IMR-90 (cell line): ENCODE results near the gene MYO7B. TPM values are rescaled to one million over a fixed set of nuclear protein-coding genes. Genes with fewer than 3 reads are reported as not detected.

ENCODE experiments used
- ATAC-seq: fragments of 200-7000 bp; cut with Tn5 transposase; 2 replicates; pipeline ENCODE4 v1.9.1; 2020; ENCODE audit warnings: low read depth, mild to moderate bottlenecking, moderate library complexity
- BruUV-seq: library from RNA; stranded (reverse); fragments of 400-500 nt; replicated peaks from 2 replicates; lab custom pipeline; 2021; lab: Mats Ljungman, UMichigan
- CTCF ChIA-PET: fragments of 300-600 bp; formaldehyde crosslinking; extraction: SDS; loops from one replicate; lab custom pipeline; 2021; ENCODE audit warnings: antibody characterized with exemption; lab: Yijun Ruan, JAX
- POLR2A ChIA-PET: fragments of 300-600 bp; sonication (Branson Sonifier 250); formaldehyde crosslinking; loops from one replicate; lab custom pipeline; 2022; ENCODE audit warnings: antibody characterized with exemption; ENCODE audit not compliant: unreplicated experiment; lab: Charles Lee
- DNase-seq: peaks from one replicate; pipeline ENCODE4 v3.0.0; 2013
- H2AFZ ChIP-seq: replicated peaks from 2 replicates; pipeline ENCODE3; 2013; ENCODE audit warnings: low read length, mild to moderate bottlenecking; ENCODE audit not compliant: poor library complexity
- H2AK5ac ChIP-seq: 2 replicates; pipeline ENCODE4 v1.6.1; 2013; ENCODE audit warnings: low read depth, low read length, inconsistent platforms
- H2AK9ac ChIP-seq: replicated peaks from 2 replicates; pipeline ENCODE3; 2013; ENCODE audit warnings: mild to moderate bottlenecking, low read depth, low read length, moderate library complexity; ENCODE audit not compliant: poor library complexity
- H2BK120ac ChIP-seq: 2 replicates; pipeline ENCODE4 v1.6.1; 2013; ENCODE audit warnings: low read depth, low read length, inconsistent platforms
- H2BK15ac ChIP-seq: 3 replicates; pipeline ENCODE4 v1.6.1; 2013; ENCODE audit warnings: low read depth, low read length, inconsistent platforms
- H2BK20ac ChIP-seq: 2 replicates; pipeline ENCODE4 v1.6.1; 2013; ENCODE audit warnings: low read depth, mild to moderate bottlenecking, inconsistent platforms, low read length, moderate library complexity
- H2BK5ac ChIP-seq: 2 replicates; pipeline ENCODE4 v1.6.1; 2013; ENCODE audit warnings: mild to moderate bottlenecking, low read depth, low read length, inconsistent platforms; ENCODE audit not compliant: poor library complexity, severe bottlenecking
- H3K14ac ChIP-seq: replicated peaks from 2 replicates; pipeline ENCODE4 v1.6.1; 2013; ENCODE audit warnings: low read depth, low read length, inconsistent platforms
- H3K18ac ChIP-seq: 2 replicates; pipeline ENCODE4 v1.6.1; 2013; ENCODE audit warnings: low read depth, low read length, control low read depth
- H3K23ac ChIP-seq: 2 replicates; pipeline ENCODE4 v1.6.1; 2013; ENCODE audit warnings: low read depth, low read length, inconsistent platforms
- H3K27ac ChIP-seq: 2 replicates; pipeline ENCODE4 v1.5.1; 2013; ENCODE audit warnings: mild to moderate bottlenecking, control low read depth, low read length; ENCODE audit not compliant: insufficient read depth
- H3K27me3 ChIP-seq: 2 replicates; pipeline ENCODE4 v1.6.1; 2013; ENCODE audit warnings: low read length; ENCODE audit not compliant: control insufficient read depth, insufficient read depth
- H3K36me3 ChIP-seq: 2 replicates; pipeline ENCODE4 v1.6.1; 2013; ENCODE audit warnings: low read length, mixed read lengths; ENCODE audit not compliant: control insufficient read depth, insufficient read depth
- H3K4ac ChIP-seq: 2 replicates; pipeline ENCODE4 v1.6.1; 2013; ENCODE audit warnings: low read depth, low read length, inconsistent platforms
- H3K4me1 ChIP-seq: 2 replicates; pipeline ENCODE4 v1.6.1; 2013; ENCODE audit warnings: low read length, mixed read lengths; ENCODE audit not compliant: control insufficient read depth, insufficient read depth
- H3K4me2 ChIP-seq: 2 replicates; pipeline ENCODE4 v1.6.1; 2013; ENCODE audit warnings: low read depth, mild to moderate bottlenecking, control low read depth, low read length, moderate library complexity
- H3K4me3 ChIP-seq: 2 replicates; pipeline ENCODE4 v1.5.1; 2013; ENCODE audit warnings: low read depth, mild to moderate bottlenecking, control low read depth, low read length, moderate library complexity; ENCODE audit not compliant: insufficient read depth
- H3K56ac ChIP-seq: 2 replicates; pipeline ENCODE4 v1.6.1; 2013; ENCODE audit warnings: low read length, inconsistent platforms; ENCODE audit not compliant: insufficient read depth; ENCODE audit errors: extremely low read depth
- H3K79me1 ChIP-seq, 2 experiments: 2 replicates each; pipeline ENCODE4 v1.6.1; 2013; ENCODE audit warnings: low read length in 2 of 2, inconsistent platforms in 1 of 2, low read depth in 1 of 2
- H3K9ac ChIP-seq: 2 replicates; pipeline ENCODE4 v1.6.1; 2013; ENCODE audit warnings: low read depth, low read length, control low read depth
- H3K9me1 ChIP-seq: 2 replicates; pipeline ENCODE4 v1.6.1; 2013; ENCODE audit warnings: low read length, inconsistent platforms; ENCODE audit not compliant: insufficient read depth
- H3K9me3 ChIP-seq: 2 replicates; pipeline ENCODE4 v1.6.1; 2013; ENCODE audit warnings: low read length; ENCODE audit not compliant: control insufficient read depth, insufficient read depth
- H4K20me1 ChIP-seq: 2 replicates; pipeline ENCODE4 v1.6.1; 2013; ENCODE audit warnings: low read length, inconsistent platforms; ENCODE audit not compliant: insufficient read depth
- H4K5ac ChIP-seq: 2 replicates; pipeline ENCODE4 v1.6.1; 2013; ENCODE audit warnings: mild to moderate bottlenecking, low read depth, low read length, control low read depth
- H4K8ac ChIP-seq, 2 experiments: 2 replicates each; pipeline ENCODE4 v1.6.1; 2013; ENCODE audit warnings: low read depth in 2 of 2, low read length in 2 of 2, control low read depth in 1 of 2, inconsistent platforms in 1 of 2
- H4K91ac ChIP-seq: 2 replicates; pipeline ENCODE4 v1.6.1; 2013; ENCODE audit warnings: low read depth, low read length, inconsistent platforms; ENCODE audit not compliant: insufficient read depth
- BHLHE40 ChIP-seq: fragments of 150-350 bp; IDR thresholded peaks from 2 replicates; pipeline ENCODE4 v1.6.1; 2016; ENCODE audit warnings: mild to moderate bottlenecking, low read depth, low read length
- CEBPB ChIP-seq: IDR thresholded peaks from 2 replicates; pipeline ENCODE4 v1.6.1; 2012; ENCODE audit warnings: low read depth, low read length, improper control_type of control experiment
- CHD1 ChIP-seq: IDR thresholded peaks from 2 replicates; pipeline ENCODE4 v1.6.1; 2012; ENCODE audit warnings: low read depth, low read length, improper control_type of control experiment
- ELK1 ChIP-seq: fragments of 150-350 bp; IDR thresholded peaks from 2 replicates; pipeline ENCODE4 v1.6.1; 2016; ENCODE audit warnings: low read depth, mild to moderate bottlenecking, low read length, moderate library complexity, borderline replicate concordance
- FOS ChIP-seq: fragments of 150-350 bp; IDR thresholded peaks from 2 replicates; pipeline ENCODE4 v1.6.1; 2016; ENCODE audit warnings: low read depth, low read length
- MAFK ChIP-seq: IDR thresholded peaks from 2 replicates; pipeline ENCODE4 v1.6.1; 2012; ENCODE audit warnings: low read depth, low read length, improper control_type of control experiment
- MAZ ChIP-seq: IDR thresholded peaks from 2 replicates; pipeline ENCODE4 v1.6.1; 2012; ENCODE audit warnings: low read depth, mild to moderate bottlenecking, low read length, improper control_type of control experiment, moderate library complexity, borderline replicate concordance
- MXI1 ChIP-seq: IDR thresholded peaks from 2 replicates; pipeline ENCODE4 v1.6.1; 2012; ENCODE audit warnings: low read depth, mild to moderate bottlenecking, low read length, moderate library complexity, borderline replicate concordance
- NFE2L2 ChIP-seq: fragments of 150-350 bp; IDR thresholded peaks from 2 replicates; pipeline ENCODE4 v1.6.1; 2016; ENCODE audit warnings: low read depth, mild to moderate bottlenecking, low read length
- POLR2A ChIP-seq: IDR thresholded peaks from 2 replicates; pipeline ENCODE4 v1.6.1; 2012; ENCODE audit warnings: mild to moderate bottlenecking, low read depth, low read length
- RAD21 ChIP-seq: IDR thresholded peaks from 2 replicates; pipeline ENCODE4 v1.6.1; 2012; ENCODE audit warnings: low read length, improper control_type of control experiment
- RCOR1 ChIP-seq: IDR thresholded peaks from 2 replicates; pipeline ENCODE4 v1.6.1; 2012; ENCODE audit warnings: mild to moderate bottlenecking, low read length, improper control_type of control experiment; ENCODE audit not compliant: insufficient replicate concordance
- RFX5 ChIP-seq: IDR thresholded peaks from 2 replicates; pipeline ENCODE4 v1.8.0; 2012; ENCODE audit warnings: low read depth, mild to moderate bottlenecking, low read length, moderate library complexity
- WGBS, 2 experiments: methylation state at CpG; one replicate each; pipeline versions ENCODE4 v1.1.5 to v1.1.7; 2013; ENCODE audit warnings: missing lambda C conversion rate in 2 of 2; ENCODE audit not compliant: insufficient read length in 1 of 2; ENCODE audit errors: extremely low coverage in 2 of 2; 5-methylcytosine and 5-hydroxymethylcytosine counted together
- dilution Hi-C: fragments of 300-500 bp; cut with HindIII; formaldehyde crosslinking; loops from one replicate; pipeline ENCODE4 v1.14.3; 2018; ENCODE audit warnings: low sequenced_read_pairs; ENCODE audit not compliant: unreplicated experiment
- in situ Hi-C: fragments of 300-500 bp; cut with MboI; formaldehyde crosslinking; loops from 3 replicates; pipeline ENCODE4 v1.14.3; 2019; ENCODE audit warnings: low sequenced_read_pairs, inconsistent platforms, mixed read lengths
- intact Hi-C: fragments of 100-400 bp; cut with micrococcal nuclease; formaldehyde crosslinking; loops from 2 replicates; pipeline ENCODE4 v1.10.0; 2022
- polyA plus RNA-seq, 3 experiments: library from polyadenylated mRNA; depleted of rRNA; stranded (reverse); fragments of >200 nt; gene quantifications; 2 replicates each; pipeline ENCODE4 v1.2.3, GENCODE V29; 2012; ENCODE audit warnings: low replicate concordance in 1 of 3
- total RNA-seq: library from RNA; depleted of rRNA; stranded (reverse); fragments of >200 nt; gene quantifications from 2 replicates; pipeline ENCODE4 v1.2.3, GENCODE V29; 2012
- TF ChIP-seq, protein P1 (sequence below): conservative IDR thresholded peaks from 2 replicates; pipeline ENCODE4 v1.5.1; 2012; ENCODE audit warnings: mild to moderate bottlenecking, low read depth, low read length, improper control_type of control experiment

MYO7B gene
- total and polyA plus RNA-seq, 2 of the 4 experiments (the other 2 are of a cell fraction) = 0.18 to 0.46 TPM

GRCh38 chr2:127581050-127581345 is 45.5 kb downstream of the MYO7B start:
- Histone ChIP-seq H3K9me1 (0 out of 2 replicates have a peak, but pooled peaks cover 3% of the 10 kb centered on the region), H3K4me2 (no peak overlapping the region), H2BK20ac (no peak overlapping the region), H2BK120ac (no peak overlapping the region), H2AFZ (no peak overlapping the region), H2BK15ac (no peak overlapping the region), H3K9me3 (no peaks in the 10 kb centered on the region), H3K14ac (no peak overlapping the region), H2BK5ac (no peak overlapping the region), H3K4me3 (no peak overlapping the region), H2AK5ac (no peak overlapping the region), H3K27ac (no peak overlapping the region), H4K8ac (no peak overlapping the region), H3K56ac (no peak overlapping the region), H3K36me3 (no peaks in the 10 kb centered on the region), H3K27me3 (peaks cover 26% of the 10 kb centered on the region), H4K20me1 (no peaks in the 10 kb centered on the region), H3K23ac (no peak overlapping the region), H3K4ac (no peak overlapping the region), H4K5ac (no peak overlapping the region), H4K91ac (no peak overlapping the region), H3K9ac (no peak overlapping the region), H3K18ac (no peak overlapping the region), H3K4me1 (peaks cover 7% of the 10 kb centered on the region), H3K79me1 (no peaks in the 10 kb centered on the region), H2AK9ac (no peak overlapping the region)
- no TSS peak for BruUV-seq
- CTCF ChIA-PET = no interaction called here
- TF ChIP-seq, protein P1, sequence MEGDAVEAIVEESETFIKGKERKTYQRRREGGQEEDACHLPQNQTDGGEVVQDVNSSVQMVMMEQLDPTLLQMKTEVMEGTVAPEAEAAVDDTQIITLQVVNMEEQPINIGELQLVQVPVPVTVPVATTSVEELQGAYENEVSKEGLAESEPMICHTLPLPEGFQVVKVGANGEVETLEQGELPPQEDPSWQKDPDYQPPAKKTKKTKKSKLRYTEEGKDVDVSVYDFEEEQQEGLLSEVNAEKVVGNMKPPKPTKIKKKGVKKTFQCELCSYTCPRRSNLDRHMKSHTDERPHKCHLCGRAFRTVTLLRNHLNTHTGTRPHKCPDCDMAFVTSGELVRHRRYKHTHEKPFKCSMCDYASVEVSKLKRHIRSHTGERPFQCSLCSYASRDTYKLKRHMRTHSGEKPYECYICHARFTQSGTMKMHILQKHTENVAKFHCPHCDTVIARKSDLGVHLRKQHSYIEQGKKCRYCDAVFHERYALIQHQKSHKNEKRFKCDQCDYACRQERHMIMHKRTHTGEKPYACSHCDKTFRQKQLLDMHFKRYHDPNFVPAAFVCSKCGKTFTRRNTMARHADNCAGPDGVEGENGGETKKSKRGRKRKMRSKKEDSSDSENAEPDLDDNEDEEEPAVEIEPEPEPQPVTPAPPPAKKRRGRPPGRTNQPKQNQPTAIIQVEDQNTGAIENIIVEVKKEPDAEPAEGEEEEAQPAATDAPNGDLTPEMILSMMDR = no peak
- TF ChIP-seq POLR2A (no peak), CHD1 (no peak), MAZ (no peak), ELK1 (no peak), RCOR1 (no peak), RAD21 (no peak), BHLHE40 (no peak), FOS (no peak), NFE2L2 (no peak), MXI1 (no peak), MAFK (no peak), CEBPB (no peak), RFX5 (no peak)
- ATAC-seq (no peak), DNase-seq (no peak)
- dilution Hi-C loops (no loop called here), intact Hi-C loops (no loop called here), in situ Hi-C loops (no loop called here)
- no CpG with 5 or more reads among the region's 4 CpGs for WGBS, 2 experiments
- POLR2A ChIA-PET = no interaction called here
